Erythroblast (primary cell): ENCODE data around the gene N4BP2L2.

ENCODE experiments used
- GATA1 ChIP-seq: IDR thresholded peaks from 2 replicates; pipeline ENCODE4 v1.6.1; 2011; ENCODE audit warnings: low read depth, mild to moderate bottlenecking, control low read depth, low read length, moderate library complexity
- POLR2A ChIP-seq: IDR thresholded peaks from 2 replicates; pipeline ENCODE4 v1.6.1; 2011; ENCODE audit warnings: mild to moderate bottlenecking, low read length

DNA sequence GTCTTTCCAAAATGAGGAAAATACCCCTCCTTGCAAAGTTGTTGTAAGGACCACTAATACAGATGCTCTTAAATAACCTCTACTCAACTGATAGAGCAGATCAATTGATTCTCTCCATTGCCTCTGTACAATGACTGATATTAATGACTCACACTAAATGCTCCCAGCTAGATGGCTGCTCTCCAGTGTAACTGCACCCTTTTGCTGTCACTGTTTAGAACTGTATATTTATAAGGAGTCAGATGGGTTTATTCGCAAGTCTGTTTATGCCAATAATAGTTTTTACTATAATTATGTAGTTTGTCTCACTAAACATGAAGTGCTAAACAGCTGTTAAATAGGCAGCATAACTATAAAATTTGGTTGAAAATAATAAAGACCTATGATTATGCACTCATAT lies 89.6 kb downstream of the N4BP2L2 start:
- no peak for TF ChIP-seq POLR2A
- TF ChIP-seq GATA1 = no peak
